ENCODE data around the gene KRT17.

- TF ChIP-seq POLR2A (IDR thresholded peaks at IDR 0.05) = no peak
- TF ChIP-seq, protein P1, sequence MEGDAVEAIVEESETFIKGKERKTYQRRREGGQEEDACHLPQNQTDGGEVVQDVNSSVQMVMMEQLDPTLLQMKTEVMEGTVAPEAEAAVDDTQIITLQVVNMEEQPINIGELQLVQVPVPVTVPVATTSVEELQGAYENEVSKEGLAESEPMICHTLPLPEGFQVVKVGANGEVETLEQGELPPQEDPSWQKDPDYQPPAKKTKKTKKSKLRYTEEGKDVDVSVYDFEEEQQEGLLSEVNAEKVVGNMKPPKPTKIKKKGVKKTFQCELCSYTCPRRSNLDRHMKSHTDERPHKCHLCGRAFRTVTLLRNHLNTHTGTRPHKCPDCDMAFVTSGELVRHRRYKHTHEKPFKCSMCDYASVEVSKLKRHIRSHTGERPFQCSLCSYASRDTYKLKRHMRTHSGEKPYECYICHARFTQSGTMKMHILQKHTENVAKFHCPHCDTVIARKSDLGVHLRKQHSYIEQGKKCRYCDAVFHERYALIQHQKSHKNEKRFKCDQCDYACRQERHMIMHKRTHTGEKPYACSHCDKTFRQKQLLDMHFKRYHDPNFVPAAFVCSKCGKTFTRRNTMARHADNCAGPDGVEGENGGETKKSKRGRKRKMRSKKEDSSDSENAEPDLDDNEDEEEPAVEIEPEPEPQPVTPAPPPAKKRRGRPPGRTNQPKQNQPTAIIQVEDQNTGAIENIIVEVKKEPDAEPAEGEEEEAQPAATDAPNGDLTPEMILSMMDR (IDR thresholded peaks at IDR 0.05) = no peak
- no peak for TF ChIP-seq EP300 (IDR thresholded peaks at IDR 0.05)
Measured at GRCh38 chr17:41589301-41589700, 35.1 kb downstream of the KRT17 start.
